Panc1 (cell line): Measurements from ENCODE around the gene B4GALT1. TPM values are rescaled to one million over a fixed set of nuclear protein-coding genes. Genes with fewer than 3 reads are reported as not detected.

Experiments
- ATAC-seq: fragments of 200-7000 bp; cut with Tn5 transposase; 2 replicates; pipeline ENCODE4 v1.9.1; 2020; ENCODE audit warnings: mild to moderate bottlenecking, moderate library complexity
- BruUV-seq: library from RNA; stranded (reverse); fragments of 400-500 nt; replicated peaks from 2 replicates; lab custom pipeline; 2021; lab: Mats Ljungman, UMichigan
- CTCF ChIA-PET: fragments of 300-600 bp; sonication (Branson Sonifier 250); formaldehyde crosslinking; loops from one replicate; lab custom pipeline; 2022; ENCODE audit warnings: antibody characterized with exemption; lab: Charles Lee
- POLR2A ChIA-PET: fragments of 300-600 bp; sonication (Branson Sonifier 250); formaldehyde crosslinking; loops from one replicate; lab custom pipeline; 2022; ENCODE audit warnings: antibody characterized with exemption; lab: Charles Lee
- DNase-seq: peaks from one replicate; pipeline ENCODE4 v3.0.0-alpha.2; 2010; ENCODE audit warnings: low read depth, low spot score
- H3K27ac ChIP-seq: 2 replicates; pipeline ENCODE4 v1.5.1; 2011; ENCODE audit warnings: mild to moderate bottlenecking, low read length, inconsistent platforms
- H3K27me3 ChIP-seq: fragments of 200-500 bp; sonication (Bioruptor generic); 2 replicates; pipeline ENCODE4 v1.6.0; 2014; ENCODE audit warnings: low read length, inconsistent platforms; ENCODE audit not compliant: control insufficient read depth, insufficient read depth
- H3K36me3 ChIP-seq: fragments of 200-500 bp; sonication (Bioruptor generic); 2 replicates; pipeline ENCODE4 v1.5.1; 2014; ENCODE audit warnings: inconsistent platforms, mild to moderate bottlenecking, low read length, moderate library complexity; ENCODE audit not compliant: control insufficient read depth, insufficient read depth
- H3K4me1 ChIP-seq: 2 replicates; pipeline ENCODE4 v1.5.1; 2011; ENCODE audit warnings: inconsistent platforms, mild to moderate bottlenecking, low read length, moderate library complexity; ENCODE audit not compliant: control insufficient read depth, insufficient read depth
- H3K4me3 ChIP-seq, 2 experiments: 2 replicates each; pipeline ENCODE4 v1.5.1; 2011 to 2012; ENCODE audit warnings: low read depth in 2 of 2, low read length in 2 of 2, mild to moderate bottlenecking in 2 of 2, inconsistent platforms in 1 of 2, moderate library complexity in 1 of 2
- H3K9me3 ChIP-seq: fragments of 200-500 bp; sonication (Bioruptor generic); 2 replicates; pipeline ENCODE4 v1.5.1; 2014; ENCODE audit warnings: low read depth, mild to moderate bottlenecking, inconsistent platforms, low read length, moderate library complexity; ENCODE audit not compliant: control insufficient read depth, insufficient read depth
- CTCF ChIP-seq: fragments of 450-650 bp; IDR thresholded peaks from 2 replicates; pipeline ENCODE4 v1.5.1; 2017; ENCODE audit warnings: mild to moderate bottlenecking
- POLR2AphosphoS5 ChIP-seq: IDR thresholded peaks from 2 replicates; pipeline ENCODE4 v1.6.1; 2012; ENCODE audit warnings: mild to moderate bottlenecking, low read depth, low read length, moderate library complexity
- REST ChIP-seq, 2 experiments: IDR thresholded peaks; 2 replicates each; pipeline ENCODE4 v1.6.1; 2011 to 2012; ENCODE audit warnings: low read depth in 2 of 2, control low read depth in 1 of 2, low read length in 1 of 2, mild to moderate bottlenecking in 1 of 2, moderate library complexity in 1 of 2; ENCODE audit not compliant: insufficient read depth in 1 of 2
- SIN3A ChIP-seq: IDR thresholded peaks from 2 replicates; pipeline ENCODE4 v1.6.1; 2012; ENCODE audit warnings: low read depth, mild to moderate bottlenecking, low read length, moderate library complexity, borderline replicate concordance; ENCODE audit not compliant: insufficient read depth
- TCF7L2 ChIP-seq: IDR thresholded peaks from 2 replicates; pipeline ENCODE4 v1.6.1; 2011; ENCODE audit warnings: mild to moderate bottlenecking, low read depth, low read length, inconsistent platforms
- in situ Hi-C: cut with HindIII; loops from 2 replicates; pipeline ENCODE4 v1.10.0; 2016; ENCODE audit warnings: low sequenced_read_pairs, low pct_unique_long_range_greater_than_20kb
- intact Hi-C: fragments of 100-400 bp; cut with micrococcal nuclease; formaldehyde crosslinking; loops from one replicate; pipeline ENCODE4 v1.10.0; 2022; ENCODE audit not compliant: unreplicated experiment
- total RNA-seq: library from RNA; stranded (reverse); gene quantifications from one replicate; pipeline ENCODE4 v1.2.1, GENCODE V29; 2021; ENCODE audit not compliant: unreplicated experiment

B4GALT1 gene
- total RNA-seq, 1 experiment from 2014 or later, result 57.4 TPM

- in situ Hi-C loops, result no loop called here
- DNase-seq, result no peak
Observed at GRCh38 chr9:33210006-33210715, 43.0 kb upstream of the B4GALT1 start.

GRCh38 chr9:33209394-33209793, 42.3 kb upstream of the B4GALT1 start:
- in situ Hi-C loops, result no loop called here
- no peak overlapping the region for H3K4me3 ChIP-seq
- no peak for ATAC-seq
- CTCF ChIA-PET, result no interaction called here
- H3K27me3 ChIP-seq, result no peaks in the 10 kb centered on the region
- intact Hi-C loops, result no loop called here
- no TSS peak for BruUV-seq
- H3K9me3 ChIP-seq, result no peaks in the 10 kb centered on the region
- no peak overlapping the region for H3K27ac ChIP-seq
- no peaks in the 10 kb centered on the region for H3K36me3 ChIP-seq
- POLR2A ChIA-PET, result no interaction called here
- no peak for DNase-seq
- H3K4me1 ChIP-seq, result no peaks in the 10 kb centered on the region
- TF ChIP-seq SIN3A (no peak), REST (IDR thresholded peaks at IDR 0.05; ENCODE audit: insufficient read depth in 1 of 2, low read depth in 2 of 2, low read length in 1 of 2) (no peak), POLR2AphosphoS5 (no peak), CTCF (no peak), TCF7L2 (no peak)

More at GRCh38 chr9:33210006-33210715, 43.0 kb upstream of the B4GALT1 start:
- no peak for ATAC-seq
- Histone ChIP-seq H3K4me1 (no peaks in the 10 kb centered on the region), H3K27me3 (no peaks in the 10 kb centered on the region; the same call in 1 of the 2 replicates), H3K4me3 (no peak overlapping the region), H3K27ac (no peak overlapping the region), H3K9me3 (no peaks in the 10 kb centered on the region), H3K36me3 (no peaks in the 10 kb centered on the region)
- BruUV-seq, result no TSS peak
- CTCF ChIA-PET, result no interaction called here
- POLR2A ChIA-PET, result no interaction called here
- intact Hi-C loops, result no loop called here
- TF ChIP-seq TCF7L2 (no peak), SIN3A (no peak), REST (IDR thresholded peaks at IDR 0.05; ENCODE audit: insufficient read depth in 1 of 2, low read depth in 2 of 2, low read length in 1 of 2) (no peak), CTCF (no peak), POLR2AphosphoS5 (no peak)
